Neural progenitor cell (in vitro differentiated cells): Measurements from ENCODE around the gene SLC41A1. TPM values are rescaled to one million over a fixed set of nuclear protein-coding genes. Genes with fewer than 3 reads are reported as not detected.

Experiments used
- DNase-seq: peaks from one replicate; pipeline ENCODE4 v3.0.0-alpha.2; 2016; ENCODE audit warnings: low spot score
- H2AFZ ChIP-seq: fragments of 200-600 bp; sonication (generic); replicated peaks from 2 replicates; pipeline ENCODE4 v1.6.1; 2016; ENCODE audit warnings: antibody characterized with exemption
- H3F3A ChIP-seq: fragments of 200-600 bp; sonication (generic); 2 replicates; pipeline ENCODE4 v1.6.1; 2016; ENCODE audit warnings: antibody characterized with exemption, low read depth
- H3K27ac ChIP-seq: fragments of 200-600 bp; sonication (generic); 2 replicates; pipeline ENCODE4 v1.5.1; 2016; ENCODE audit warnings: mild to moderate bottlenecking
- H3K27me3 ChIP-seq: fragments of 200-600 bp; sonication (generic); 2 replicates; pipeline ENCODE4 v1.6.1; 2016; ENCODE audit warnings: mild to moderate bottlenecking, moderate library complexity
- H3K36me3 ChIP-seq: fragments of 200-600 bp; sonication (generic); 2 replicates; pipeline ENCODE4 v1.5.1; 2016
- H3K4me1 ChIP-seq: fragments of 200-600 bp; sonication (generic); 2 replicates; pipeline ENCODE4 v1.6.1; 2016; ENCODE audit warnings: mixed run types
- H3K4me2 ChIP-seq: fragments of 200-600 bp; sonication (generic); 2 replicates; pipeline ENCODE4 v1.6.1; 2016
- H3K4me3 ChIP-seq: fragments of 200-600 bp; sonication (generic); 2 replicates; pipeline ENCODE4 v1.5.1; 2016
- H3K79me2 ChIP-seq: fragments of 200-600 bp; sonication (generic); 2 replicates; pipeline ENCODE4 v1.6.1; 2016; ENCODE audit warnings: low read depth
- H3K9ac ChIP-seq: fragments of 200-600 bp; sonication (generic); 2 replicates; pipeline ENCODE4 v1.6.1; 2016
- H3K9me3 ChIP-seq: fragments of 200-600 bp; sonication (generic); 2 replicates; pipeline ENCODE4 v1.5.1; 2016; ENCODE audit warnings: low read depth
- H4K20me1 ChIP-seq: fragments of 200-600 bp; sonication (generic); 2 replicates; pipeline ENCODE4 v1.6.1; 2016; ENCODE audit warnings: low read depth
- H3K27ac Mint-ChIP-seq: 3 replicates; pipeline ENCODE4 v1.8.0; 2021; ENCODE audit warnings: mixed read lengths
- H3K27me3 Mint-ChIP-seq: 2 replicates; pipeline ENCODE4 v1.8.0; 2022; ENCODE audit warnings: low read depth, mild to moderate bottlenecking, inconsistent platforms, moderate library complexity, mixed read lengths; ENCODE audit not compliant: insufficient read depth
- H3K36me3 Mint-ChIP-seq: 3 replicates; pipeline ENCODE4 v1.8.0; 2021; ENCODE audit warnings: mixed read lengths
- H3K4me1 Mint-ChIP-seq: 3 replicates; pipeline ENCODE4 v1.8.0; 2021; ENCODE audit warnings: mixed read lengths
- H3K4me3 Mint-ChIP-seq: 3 replicates; pipeline ENCODE4 v1.8.0; 2021; ENCODE audit warnings: mild to moderate bottlenecking, moderate library complexity, mixed read lengths
- H3K9me3 Mint-ChIP-seq: 3 replicates; pipeline ENCODE4 v1.8.0; 2020; ENCODE audit warnings: mixed read lengths
- CTCF ChIP-seq: fragments of 200-600 bp; sonication (generic); IDR thresholded peaks from 2 replicates; pipeline ENCODE4 v1.5.1; 2017; ENCODE audit warnings: antibody characterized with exemption, mild to moderate bottlenecking
- EZH2 ChIP-seq: fragments of 200-600 bp; sonication (generic); IDR thresholded peaks from 2 replicates; pipeline ENCODE4 v1.6.1; 2017; ENCODE audit warnings: antibody characterized with exemption, mild to moderate bottlenecking, moderate library complexity
- EZH2phosphoT487 ChIP-seq: fragments of 200-600 bp; sonication (generic); IDR thresholded peaks from 2 replicates; pipeline ENCODE4 v1.6.1; 2017; ENCODE audit warnings: antibody characterized with exemption
- total RNA-seq: library from RNA; depleted of rRNA; stranded (reverse); fragments of >200 nt; gene quantifications from 2 replicates; pipeline ENCODE4 v1.2.3, GENCODE V29; 2015; ENCODE audit warnings: low replicate concordance

The SLC41A1 gene
- total RNA-seq, 1 donor from 2014 or later = 10.4 TPM

- no peaks in the 10 kb centered on the region for H3K9me3 ChIP-seq
- H3K27me3 Mint-ChIP-seq = peaks cover 3% of the 10 kb centered on the region
- peaks cover 7% of the 10 kb centered on the region for H3K36me3 ChIP-seq
- TF ChIP-seq CTCF (no peak), EZH2 (no peak), EZH2phosphoT487 (no peak)
- peak overlapping the region; percentile 32 for H3K27ac ChIP-seq
- H4K20me1 ChIP-seq = peaks cover 95% of the 10 kb centered on the region
- H3K4me3 Mint-ChIP-seq = no peak overlapping the region
- H3K4me1 Mint-ChIP-seq = peaks cover 30% of the 10 kb centered on the region
- H3K4me2 ChIP-seq = peak overlapping the region; percentile 40
- peaks cover 100% of the 10 kb centered on the region for H3K79me2 ChIP-seq
- H3K9ac ChIP-seq = no peak overlapping the region
- no peaks in the 10 kb centered on the region for H3K27me3 ChIP-seq
- no peak overlapping the region for H2AFZ ChIP-seq
- no peak for DNase-seq
- peaks cover 41% of the 10 kb centered on the region for H3K36me3 Mint-ChIP-seq
- H3K9me3 Mint-ChIP-seq = peaks cover 2% of the 10 kb centered on the region
- peaks cover 73% of the 10 kb centered on the region for H3F3A ChIP-seq
- H3K27ac Mint-ChIP-seq = no peak overlapping the region
- peaks cover 45% of the 10 kb centered on the region for H3K4me1 ChIP-seq
- peak overlapping the region; percentile 13 for H3K4me3 ChIP-seq
Measured at GRCh38 chr1:205744403-205744802, 68.6 kb downstream of the SLC41A1 start.

- peaks cover 32% of the 10 kb centered on the region for H3K4me1 Mint-ChIP-seq
- Histone ChIP-seq H3K9ac (no peak overlapping the region), H2AFZ (no peak overlapping the region), H3K36me3 (peaks cover 7% of the 10 kb centered on the region), H3F3A (peaks cover 71% of the 10 kb centered on the region), H3K4me3 (peak overlapping the region; percentile 13), H3K79me2 (peaks cover 100% of the 10 kb centered on the region), H3K27me3 (no peaks in the 10 kb centered on the region), H3K4me1 (peaks cover 45% of the 10 kb centered on the region), H3K27ac (peak overlapping the region; percentile 32), H3K4me2 (peak overlapping the region; percentile 40), H3K9me3 (no peaks in the 10 kb centered on the region), H4K20me1 (peaks cover 98% of the 10 kb centered on the region)
- H3K36me3 Mint-ChIP-seq = peaks cover 43% of the 10 kb centered on the region
- no peak overlapping the region for H3K27ac Mint-ChIP-seq
- H3K9me3 Mint-ChIP-seq = peaks cover 2% of the 10 kb centered on the region
- peaks cover 2% of the 10 kb centered on the region for H3K27me3 Mint-ChIP-seq
- no peak overlapping the region for H3K4me3 Mint-ChIP-seq
- DNase-seq = peak; percentile 11
- TF ChIP-seq EZH2 = no peak
- TF ChIP-seq EZH2phosphoT487 = no peak
- no peak for TF ChIP-seq CTCF
Measured at GRCh38 chr1:205743977-205744376, 69.0 kb downstream of the SLC41A1 start.

- H3K27ac Mint-ChIP-seq = no peak overlapping the region
- H2AFZ ChIP-seq = no peak overlapping the region
- H3K27me3 ChIP-seq = no peaks in the 10 kb centered on the region
- no peak for DNase-seq
- no peak overlapping the region for H3K4me3 ChIP-seq
- peaks cover 44% of the 10 kb centered on the region for H3K36me3 Mint-ChIP-seq
- H3K27ac ChIP-seq = no peak overlapping the region
- no peaks in the 10 kb centered on the region for H3K27me3 Mint-ChIP-seq
- peaks cover 71% of the 10 kb centered on the region for H3F3A ChIP-seq
- H3K9me3 ChIP-seq = no peaks in the 10 kb centered on the region
- peaks cover 100% of the 10 kb centered on the region for H3K79me2 ChIP-seq
- no peak overlapping the region for H3K4me2 ChIP-seq
- no peak overlapping the region for H3K4me3 Mint-ChIP-seq
- no peak overlapping the region for H3K9ac ChIP-seq
- peaks cover 98% of the 10 kb centered on the region for H4K20me1 ChIP-seq
- peaks cover 2% of the 10 kb centered on the region for H3K36me3 ChIP-seq
- H3K9me3 Mint-ChIP-seq = peaks cover 2% of the 10 kb centered on the region
- peaks cover 31% of the 10 kb centered on the region for H3K4me1 ChIP-seq
- peaks cover 16% of the 10 kb centered on the region for H3K4me1 Mint-ChIP-seq
- TF ChIP-seq EZH2phosphoT487 = no peak
- TF ChIP-seq CTCF = no peak
- TF ChIP-seq EZH2 = no peak
Measured at GRCh38 chr1:205741681-205742080, 71.3 kb downstream of the SLC41A1 start.
